C4-2B (cell line): Measurements from ENCODE around the gene NOTCH3.

Experiments
- CTCF ChIP-seq: fragments of 450-650 bp; conservative IDR thresholded peaks from 2 replicates; pipeline ENCODE4 v1.5.1; 2017; ENCODE audit warnings: mild to moderate bottlenecking
- ZFX ChIP-seq: fragments of 450-650 bp; IDR thresholded peaks from 2 replicates; pipeline ENCODE4 v1.6.1; 2017

- no peak for TF ChIP-seq CTCF
- TF ChIP-seq ZFX, result no peak
Measured at GRCh38 chr19:15238639-15239155, 37.9 kb upstream of the NOTCH3 start.
